ENCODE data around the gene ARHGAP15.

Gene ARHGAP15

DNA sequence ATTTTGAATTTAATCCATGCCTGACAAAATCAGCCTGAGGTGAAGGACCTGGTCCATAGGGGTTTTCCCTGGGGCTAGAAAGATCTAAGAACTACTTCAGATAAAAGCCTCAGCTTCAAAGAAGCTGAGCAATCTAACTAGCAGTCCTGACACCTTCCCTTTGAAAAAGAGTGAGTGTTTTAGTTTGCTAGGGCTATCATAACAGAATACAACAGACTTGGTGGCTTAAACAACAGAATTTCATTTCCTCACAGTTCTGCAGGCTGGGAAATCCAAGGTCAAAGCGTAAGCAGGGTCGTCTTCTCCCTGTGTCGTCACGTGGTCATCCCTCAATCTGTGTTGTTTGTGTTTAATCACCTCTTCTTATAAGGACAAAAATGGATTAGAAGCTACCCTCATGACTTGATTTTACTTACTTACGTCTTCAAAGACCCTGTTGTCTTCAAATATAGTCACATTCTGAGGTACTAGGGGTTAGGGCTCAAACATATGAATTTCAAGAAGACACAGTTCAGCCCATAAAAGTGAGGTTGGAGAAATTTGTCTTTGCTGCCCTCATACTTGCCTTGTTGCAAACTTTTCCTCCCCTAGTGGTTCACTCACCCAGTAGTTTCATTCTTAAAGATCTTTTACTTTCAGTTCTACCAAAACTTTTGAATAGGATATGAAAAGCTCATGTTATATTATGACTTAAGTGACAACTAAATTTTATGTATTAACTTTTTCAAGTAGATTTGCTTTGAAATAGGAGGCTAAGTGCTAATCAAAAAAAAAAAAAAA lies 673.8 kb downstream of the ARHGAP15 start:
- DNase-seq = no peak

DNA sequence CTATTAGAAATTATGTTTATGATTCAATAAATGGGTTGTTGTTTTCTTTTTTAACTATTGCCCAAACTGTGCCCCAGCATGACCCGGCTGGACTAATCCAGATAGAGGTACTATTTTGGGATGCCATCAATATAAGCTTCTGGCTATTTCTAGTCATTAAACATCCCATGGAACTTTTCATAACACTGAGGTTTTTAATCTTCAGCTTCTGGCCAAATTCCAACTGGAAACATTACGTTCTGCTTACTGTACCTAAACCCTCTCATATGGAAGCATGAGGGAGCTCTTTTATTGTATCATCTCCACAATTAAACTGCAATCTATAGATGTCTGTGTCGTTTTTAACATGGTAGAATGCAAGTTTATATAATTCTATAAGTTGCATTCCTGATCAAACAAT lies 674.7 kb downstream of the ARHGAP15 start:
- no peak for DNase-seq

GRCh38 chr2:143805666-143806065 lies 676.4 kb downstream of the ARHGAP15 start:
- no peak for DNase-seq

DNA sequence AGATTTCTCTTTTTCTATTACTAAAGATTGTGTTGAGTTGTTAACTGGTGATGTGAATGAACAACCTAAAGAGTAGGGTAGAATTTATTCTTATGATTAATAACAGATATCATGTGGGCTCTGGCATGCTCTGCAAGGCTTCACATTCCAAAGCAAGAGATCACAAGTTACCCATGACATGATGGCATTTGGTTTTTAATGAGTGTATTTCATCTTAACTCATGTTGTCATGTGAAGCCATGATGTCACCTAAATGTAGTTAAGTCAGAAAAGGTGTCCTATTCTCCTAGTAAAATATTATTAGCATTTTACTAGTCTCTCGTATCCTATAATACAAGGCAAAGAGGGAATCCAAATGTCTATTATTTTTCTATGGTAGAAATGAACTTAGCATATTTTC lies 678.0 kb downstream of the ARHGAP15 start:
- no peak for DNase-seq

DNA sequence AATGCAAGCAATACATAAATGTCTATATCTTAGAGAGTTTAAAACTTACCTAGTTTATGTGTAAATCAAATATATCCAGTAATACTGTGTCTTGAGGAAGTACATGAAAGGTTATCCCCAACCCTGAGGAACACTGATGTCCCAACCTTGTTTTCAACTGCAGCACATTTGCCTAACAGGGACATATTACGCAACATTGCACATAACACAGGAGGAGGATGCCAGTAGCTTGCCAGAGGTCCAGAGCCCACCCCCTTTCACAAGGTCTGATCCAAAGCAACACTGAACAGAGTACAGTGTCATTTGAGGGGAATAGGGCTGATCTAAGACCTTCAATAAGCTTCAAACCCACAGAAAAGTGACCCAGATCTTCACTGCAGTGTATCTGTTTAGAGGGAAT lies 678.5 kb downstream of the ARHGAP15 start:
- no peak for DNase-seq

DNA sequence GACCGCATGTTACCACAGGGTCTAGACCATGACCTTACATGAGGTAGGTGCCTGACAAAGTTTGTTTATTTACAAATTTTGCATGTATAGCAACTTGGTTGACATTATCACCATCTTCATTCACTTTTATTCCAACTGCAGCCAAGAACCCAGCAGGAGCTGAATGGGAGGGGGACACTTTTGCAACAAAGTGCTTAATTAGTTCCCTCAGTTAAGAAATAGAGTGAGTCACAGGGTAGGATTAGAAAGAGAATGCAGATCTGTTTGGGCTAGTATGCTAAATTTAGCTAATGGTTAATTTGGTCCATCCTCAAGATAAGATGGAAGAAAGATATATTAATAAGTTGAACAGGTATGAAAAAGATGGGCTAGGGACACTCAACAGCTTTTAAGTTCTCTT lies 678.9 kb downstream of the ARHGAP15 start:
- no peak for DNase-seq

DNA sequence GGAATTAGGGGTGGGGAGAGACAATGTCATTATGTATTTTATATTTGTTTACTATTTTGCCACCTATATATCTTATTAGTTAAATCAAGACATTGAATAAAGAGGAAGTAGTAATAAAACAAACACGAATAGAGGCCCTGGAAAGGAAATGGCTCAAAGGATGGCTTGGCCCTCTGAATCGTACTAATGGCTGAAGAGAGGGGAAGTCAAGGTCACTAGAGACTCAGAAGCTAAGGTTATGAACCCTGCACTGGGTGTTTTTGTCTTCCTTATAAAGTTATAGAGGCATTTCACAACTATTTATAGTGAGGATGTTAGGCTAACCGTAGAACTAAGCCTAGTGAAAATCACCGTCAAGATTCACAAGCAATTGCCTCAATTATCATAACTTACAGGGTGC lies 685.9 kb downstream of the ARHGAP15 start:
- no peak for DNase-seq

DNA sequence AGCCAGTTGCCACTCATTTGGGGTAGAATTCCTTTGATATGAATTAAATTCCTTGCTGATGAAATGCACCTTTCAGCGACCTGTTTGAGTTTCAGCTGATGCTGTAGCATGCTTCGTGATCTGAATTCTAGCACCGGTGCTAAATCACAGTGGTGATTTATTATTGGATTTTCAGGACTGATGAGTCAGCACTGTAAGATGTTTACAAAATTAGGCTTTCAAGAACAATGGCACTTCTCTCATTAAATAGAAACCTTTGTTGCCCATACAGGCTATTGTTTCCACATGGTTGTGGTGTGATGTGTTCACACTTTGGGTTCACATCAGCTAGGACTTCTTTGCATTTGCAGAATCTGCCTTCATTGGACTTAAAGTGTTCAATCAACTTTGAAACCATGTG lies 687.7 kb downstream of the ARHGAP15 start:
- no peak for DNase-seq

All from NCI-H510A treated with DMSO at 0.1 percent for 48 hours (cell line).